Measurements from ENCODE around the gene APOBEC3G.
"Not testable (repeated sequence)": the region's sequence is repeated elsewhere in the genome, so short reads cannot be mapped to it uniquely, and the experiment has no call there.

The APOBEC3G gene

GRCh38 chr22:39039306-39040126, 37.6 kb upstream of the APOBEC3G start:
- no peak overlapping the region for H3K4me3 ChIP-seq (ENCODE audit: low read depth, low read length)
- TF ChIP-seq CTCF (IDR thresholded peaks at IDR 0.05; ENCODE audit: low read depth, low read length) = no peak
- in situ Hi-C loops (cut with HindIII; ENCODE audit: low sequenced_read_pairs) = no loop called here
- no peak for DNase-seq (ENCODE audit: low read depth, low spot score)

DNA sequence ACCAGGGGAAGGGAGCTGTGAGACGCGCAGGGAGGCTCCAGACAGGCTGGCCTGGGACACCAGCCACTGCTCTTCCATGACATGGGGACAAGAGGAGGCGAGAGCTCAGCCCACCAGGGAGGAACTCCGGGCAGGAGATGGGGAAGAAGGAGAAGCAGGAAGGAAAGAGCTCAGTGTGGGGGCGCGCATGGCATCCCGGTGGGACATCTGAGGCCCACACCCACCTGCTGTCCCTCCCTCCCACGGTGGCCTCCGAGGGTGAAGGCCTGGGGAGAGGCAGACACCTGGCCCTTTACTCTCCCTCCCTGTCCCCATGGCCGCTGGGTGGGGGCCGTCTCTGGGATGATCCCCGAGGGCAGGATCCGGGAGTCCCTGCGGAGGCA, 36.9 kb upstream of the APOBEC3G start:
- in situ Hi-C loops (cut with HindIII; ENCODE audit: low sequenced_read_pairs); DNase-seq (ENCODE audit: low read depth, low spot score): not testable (repeated sequence)
- H3K4me3 ChIP-seq (ENCODE audit: low read depth, low read length) = peak overlapping the region; percentile 56

DNA sequence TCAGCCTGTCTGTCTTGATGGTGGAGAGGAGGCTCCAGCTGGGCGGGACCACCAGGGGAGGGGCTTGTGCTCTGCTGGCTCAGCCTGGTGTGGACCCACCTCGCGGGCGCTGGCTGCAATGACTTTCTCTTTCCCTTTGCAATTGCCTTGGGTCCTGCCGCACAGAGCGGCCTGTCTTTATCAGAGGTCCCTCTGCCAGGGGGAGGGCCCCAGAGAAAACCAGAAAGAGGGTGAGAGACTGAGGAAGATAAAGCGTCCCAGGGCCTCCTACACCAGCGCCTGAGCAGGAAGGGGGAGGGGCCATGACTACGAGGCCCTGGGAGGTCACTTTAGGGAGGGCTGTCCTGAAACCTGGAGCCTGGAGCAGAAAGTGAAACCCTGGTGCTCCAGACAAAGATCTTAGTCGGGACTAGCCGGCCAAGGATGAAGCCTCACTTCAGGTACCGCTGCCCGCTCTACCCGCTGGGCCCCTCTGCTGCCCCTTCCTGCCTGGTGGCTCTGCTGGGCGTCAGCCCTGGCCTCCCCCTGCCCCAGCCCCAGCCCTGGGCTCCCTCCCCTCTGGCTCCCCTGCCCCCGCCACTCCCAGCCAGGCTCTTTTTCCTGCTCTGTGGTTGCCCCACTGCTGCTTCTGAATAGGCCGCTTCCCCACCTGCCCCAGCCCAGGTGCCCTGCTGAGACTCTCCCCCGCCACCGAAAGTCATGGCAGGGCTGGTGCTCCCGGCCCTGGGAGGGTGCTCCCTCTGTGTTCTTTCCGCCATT, 36.4 kb upstream of the APOBEC3G start, which contains the start of gene APOBEC3F:
TSS of gene APOBEC3F (plus strand) at position 327 of the 759 bp plus-strand sequence. CDS start at position 424, 97 bp downstream.
- DNase-seq (ENCODE audit: low read depth, low spot score) = peak; percentile 39
- peak; percentile 3 for TF ChIP-seq CTCF (IDR thresholded peaks at IDR 0.05; ENCODE audit: low read depth, low read length)
- H3K4me3 ChIP-seq (ENCODE audit: low read depth, low read length) = peak within 1 kb of the TSS; percentile 56
- in situ Hi-C loops (cut with HindIII; ENCODE audit: low sequenced_read_pairs) = not testable (repeated sequence)

GRCh38 chr22:39041908-39042307, 35.2 kb upstream of the APOBEC3G start:
- TF ChIP-seq CTCF (IDR thresholded peaks at IDR 0.05; ENCODE audit: low read depth, low read length) = no peak
- no peak for DNase-seq (ENCODE audit: low read depth, low spot score)
- H3K4me3 ChIP-seq (ENCODE audit: low read depth, low read length) = no peak overlapping the region
- in situ Hi-C loops (cut with HindIII; ENCODE audit: low sequenced_read_pairs) = no loop called here

DNA sequence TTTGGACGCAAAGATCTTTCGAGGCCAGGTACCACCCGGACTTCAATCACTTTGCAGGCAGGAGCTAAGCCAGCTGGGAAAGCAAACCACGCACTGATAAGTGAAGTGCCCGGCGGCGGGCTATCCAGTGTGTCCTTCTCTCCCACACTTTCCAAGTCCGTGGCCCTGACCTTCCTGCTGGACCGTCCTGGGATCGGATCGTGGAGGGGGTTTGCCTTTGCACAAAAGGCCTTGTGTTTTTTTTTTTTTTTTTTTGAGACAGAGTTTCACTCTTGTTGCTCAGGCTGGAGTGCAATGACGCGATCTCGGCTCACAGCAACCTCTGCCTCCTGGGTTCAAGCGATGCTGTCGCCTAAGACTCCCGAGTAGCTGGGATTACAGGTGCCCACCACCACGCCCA, 34.0 kb upstream of the APOBEC3G start:
- DNase-seq (ENCODE audit: low read depth, low spot score); H3K4me3 ChIP-seq (ENCODE audit: low read depth, low read length); in situ Hi-C loops (cut with HindIII; ENCODE audit: low sequenced_read_pairs): not testable (repeated sequence)

DNA sequence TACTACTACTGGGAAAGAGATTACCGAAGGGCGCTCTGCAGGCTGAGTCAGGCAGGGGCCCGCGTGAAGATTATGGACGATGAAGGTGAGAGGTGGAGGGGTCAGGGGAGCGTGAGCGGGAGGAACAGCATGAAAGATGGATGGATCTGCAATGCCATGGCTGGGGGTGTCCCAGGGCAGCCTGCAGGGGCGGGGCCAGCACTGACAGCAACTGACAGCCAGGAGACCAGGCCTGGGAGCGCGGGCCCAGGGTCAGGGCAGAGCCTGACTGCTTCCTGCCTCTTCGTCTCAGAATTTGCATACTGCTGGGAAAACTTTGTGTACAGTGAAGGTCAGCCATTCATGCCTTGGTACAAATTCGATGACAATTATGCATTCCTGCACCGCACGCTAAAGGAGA, 31.9 kb upstream of the APOBEC3G start:
- H3K4me3 ChIP-seq (ENCODE audit: low read depth, low read length); DNase-seq (ENCODE audit: low read depth, low spot score); in situ Hi-C loops (cut with HindIII; ENCODE audit: low sequenced_read_pairs): not testable (repeated sequence)

- DNase-seq (ENCODE audit: low read depth, low spot score); in situ Hi-C loops (cut with HindIII; ENCODE audit: low sequenced_read_pairs); H3K4me3 ChIP-seq (ENCODE audit: low read depth, low read length): not testable (repeated sequence)
These were observed 27.6 kb upstream of the APOBEC3G start for GRCh38 chr22:39049486-39049885.

GRCh38 chr22:39051844-39052495, 25.1 kb upstream of the APOBEC3G start:
- H3K4me3 ChIP-seq (ENCODE audit: low read depth, low read length); DNase-seq (ENCODE audit: low read depth, low spot score); in situ Hi-C loops (cut with HindIII; ENCODE audit: low sequenced_read_pairs): not testable (repeated sequence)

DNA sequence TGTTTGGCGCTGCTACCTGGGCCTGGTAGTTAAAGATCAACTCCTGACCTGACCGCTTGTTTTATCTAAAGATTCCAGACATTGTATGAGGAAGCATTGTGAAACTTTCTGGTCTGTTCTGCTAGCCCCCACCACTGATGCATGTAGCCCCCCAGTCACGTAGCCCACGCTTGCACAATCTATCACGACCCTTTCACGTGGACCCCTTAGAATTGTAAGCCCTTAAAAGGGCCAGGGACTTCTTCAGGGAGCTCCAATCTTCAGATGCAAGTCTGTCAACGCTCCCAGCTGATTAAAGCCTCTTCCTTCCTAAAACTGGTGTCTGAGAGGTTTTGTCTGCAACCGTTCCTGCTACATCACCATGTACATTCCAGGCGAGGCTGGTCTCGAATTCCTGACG, 21.4 kb upstream of the APOBEC3G start:
- no peak for DNase-seq (ENCODE audit: low read depth, low spot score)
- no peak for TF ChIP-seq CTCF (IDR thresholded peaks at IDR 0.05; ENCODE audit: low read depth, low read length)
- H3K4me3 ChIP-seq (ENCODE audit: low read depth, low read length) = no peak overlapping the region
- in situ Hi-C loops (cut with HindIII; ENCODE audit: low sequenced_read_pairs) = no loop called here

GRCh38 chr22:39061290-39061689, 15.8 kb upstream of the APOBEC3G start:
- H3K4me3 ChIP-seq (ENCODE audit: low read depth, low read length) = not testable (repeated sequence)

DNA sequence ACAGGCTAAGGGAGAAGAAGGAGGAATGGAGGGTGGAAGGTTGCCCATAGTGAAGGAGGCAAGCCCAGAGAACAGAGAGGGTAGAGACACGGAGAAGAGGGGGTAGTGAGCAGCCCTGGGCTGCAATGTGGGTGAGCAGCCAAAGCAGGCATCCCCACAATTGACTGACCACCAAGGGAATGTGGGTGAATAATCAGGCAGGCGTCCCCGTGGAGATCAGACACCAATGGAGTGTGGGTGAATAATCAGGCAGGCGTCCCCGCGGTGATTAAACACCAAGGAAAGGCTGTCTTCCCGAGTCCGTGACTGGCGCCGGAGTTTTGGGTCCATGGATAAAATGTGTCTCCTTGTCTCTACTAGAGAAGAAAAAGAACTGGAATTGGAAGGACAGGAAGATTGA, 15.1 kb upstream of the APOBEC3G start:
- in situ Hi-C loops (cut with HindIII; ENCODE audit: low sequenced_read_pairs); H3K4me3 ChIP-seq (ENCODE audit: low read depth, low read length); DNase-seq (ENCODE audit: low read depth, low spot score): not testable (repeated sequence)

More at GRCh38 chr22:39061290-39061689, 15.8 kb upstream of the APOBEC3G start:
- DNase-seq (ENCODE audit: low read depth, low spot score); in situ Hi-C loops (cut with HindIII; ENCODE audit: low sequenced_read_pairs): not testable (repeated sequence)

GRCh38 chr22:39063904-39064303, 13.2 kb upstream of the APOBEC3G start:
- in situ Hi-C loops (cut with HindIII; ENCODE audit: low sequenced_read_pairs); H3K4me3 ChIP-seq (ENCODE audit: low read depth, low read length); DNase-seq (ENCODE audit: low read depth, low spot score): not testable (repeated sequence)
